Activated CD8-positive, alpha-beta memory T cell treated with anti-CD3 and anti-CD28 coated beads, Interleukin-2, amount 10 ng/mL, durations not matched to agents 7 days and 5 days (primary cell): Measurements from ENCODE around the gene ARSB. TPM values are rescaled to one million over a fixed set of nuclear protein-coding genes. Genes with fewer than 3 reads are reported as not detected.
"Not testable (repeated sequence)": the region's sequence is repeated elsewhere in the genome, so short reads cannot be mapped to it uniquely, and the experiment has no call there.

Experiments used
- ATAC-seq: fragments of 150-1000 bp; cut with Tn5 transposase; one replicate; pipeline ENCODE4 v1.10.0; 2021; ENCODE audit warnings: moderate library complexity
- CTCF ChIA-PET: fragments of 350-600 bp; sonication (Branson Sonifier 250); formaldehyde crosslinking; loops from one replicate; lab custom pipeline; 2021; ENCODE audit warnings: antibody characterized with exemption; lab: Charles Lee
- DNase-seq: peaks from one replicate; pipeline ENCODE4 v3.0.0-alpha.2; 2020
- H3K27ac Mint-ChIP-seq: one replicate; pipeline ENCODE4 v1.8.0; 2021; ENCODE audit warnings: mild to moderate bottlenecking, mixed read lengths
- H3K27me3 Mint-ChIP-seq: one replicate; pipeline ENCODE4 v1.8.0; 2021; ENCODE audit warnings: mixed read lengths
- H3K36me3 Mint-ChIP-seq: one replicate; pipeline ENCODE4 v1.8.0; 2021; ENCODE audit warnings: mild to moderate bottlenecking, mixed read lengths
- H3K4me1 Mint-ChIP-seq: one replicate; pipeline ENCODE4 v1.8.0; 2021; ENCODE audit warnings: mixed read lengths
- H3K4me3 Mint-ChIP-seq: one replicate; pipeline ENCODE4 v1.8.0; 2021; ENCODE audit warnings: mild to moderate bottlenecking, moderate library complexity, mixed read lengths
- H3K9me3 Mint-ChIP-seq: one replicate; pipeline ENCODE4 v1.8.0; 2022; ENCODE audit warnings: low read depth, mixed read lengths
- total RNA-seq, 2 experiments: library from RNA; stranded (reverse); gene quantifications; one replicate each; pipeline ENCODE4 v1.2.3, GENCODE V29; 2021

Gene ARSB
- total RNA-seq, 2 experiments from 2014 or later, result 12.3 to 13.0 TPM

DNA sequence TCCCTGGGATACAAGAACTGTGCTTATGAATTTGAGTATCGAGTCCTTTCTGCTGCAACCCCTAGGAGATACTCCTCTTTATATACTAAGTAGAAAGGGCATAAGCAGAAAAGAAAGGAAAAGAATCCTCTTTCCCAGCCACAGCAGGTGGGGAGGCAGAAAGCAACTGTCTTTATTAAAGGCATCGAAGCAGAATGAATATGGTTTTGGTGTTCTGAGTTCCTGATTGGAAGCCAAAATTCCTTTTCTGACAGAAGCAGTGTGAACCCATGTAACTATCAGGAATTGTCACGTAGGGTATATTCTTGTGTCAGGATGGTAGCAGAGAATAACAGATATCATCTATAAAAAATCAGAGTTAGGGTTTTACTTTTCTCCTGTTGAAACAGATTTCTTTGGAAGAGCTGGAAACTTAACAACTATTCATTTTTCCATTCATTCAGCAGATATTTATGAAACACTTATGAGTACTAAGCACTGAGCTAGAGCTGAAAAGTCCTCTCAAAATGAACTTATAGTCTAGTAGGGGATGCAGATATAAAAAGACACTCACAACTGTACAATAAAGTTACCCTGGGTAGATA, 240.1 kb downstream of the ARSB start:
- Mint-ChIP-seq H3K36me3 (no peaks in the 10 kb centered on the region), H3K9me3 (no peaks in the 10 kb centered on the region), H3K4me1 (no peaks in the 10 kb centered on the region), H3K4me3 (no peak overlapping the region), H3K27me3 (peaks cover 34% of the 10 kb centered on the region), H3K27ac (no peak overlapping the region)
- no peak for ATAC-seq
- CTCF ChIA-PET, result interaction anchor here (1.1 kb wide), 1 partner anchor 13 kb away, joined by 3 read pairs; no protein-coding TSS in a partner anchor
- DNase-seq, result no peak

DNA sequence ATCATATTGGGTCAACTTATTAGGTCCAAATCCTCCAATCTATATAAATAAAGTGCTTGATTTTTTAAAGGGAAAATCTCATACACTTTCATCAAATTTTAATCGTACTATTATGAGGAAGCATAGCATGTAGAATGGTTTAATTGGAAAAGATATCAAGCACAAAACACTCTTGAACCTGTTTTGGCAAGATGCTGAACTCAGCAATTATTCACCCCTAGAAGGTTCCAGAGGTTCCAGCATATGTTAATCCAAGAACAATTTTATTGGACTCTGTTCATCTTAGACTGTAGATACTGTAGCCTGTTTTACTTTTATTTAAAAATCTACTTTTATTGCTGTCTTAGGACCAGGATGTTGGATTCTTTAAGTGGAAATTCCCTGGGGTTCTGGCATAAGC, 244.1 kb downstream of the ARSB start:
- H3K4me3 Mint-ChIP-seq, result no peak overlapping the region
- H3K36me3 Mint-ChIP-seq, result no peaks in the 10 kb centered on the region
- ATAC-seq (no peak), DNase-seq (no peak)
- H3K27me3 Mint-ChIP-seq, result peaks cover 24% of the 10 kb centered on the region
- no peaks in the 10 kb centered on the region for H3K4me1 Mint-ChIP-seq
- H3K9me3 Mint-ChIP-seq, result no peaks in the 10 kb centered on the region
- CTCF ChIA-PET, result interaction anchor here (0.6 kb wide), 1 partner anchor 36 kb away, joined by 3 read pairs; no protein-coding TSS in a partner anchor
- no peak overlapping the region for H3K27ac Mint-ChIP-seq

DNA sequence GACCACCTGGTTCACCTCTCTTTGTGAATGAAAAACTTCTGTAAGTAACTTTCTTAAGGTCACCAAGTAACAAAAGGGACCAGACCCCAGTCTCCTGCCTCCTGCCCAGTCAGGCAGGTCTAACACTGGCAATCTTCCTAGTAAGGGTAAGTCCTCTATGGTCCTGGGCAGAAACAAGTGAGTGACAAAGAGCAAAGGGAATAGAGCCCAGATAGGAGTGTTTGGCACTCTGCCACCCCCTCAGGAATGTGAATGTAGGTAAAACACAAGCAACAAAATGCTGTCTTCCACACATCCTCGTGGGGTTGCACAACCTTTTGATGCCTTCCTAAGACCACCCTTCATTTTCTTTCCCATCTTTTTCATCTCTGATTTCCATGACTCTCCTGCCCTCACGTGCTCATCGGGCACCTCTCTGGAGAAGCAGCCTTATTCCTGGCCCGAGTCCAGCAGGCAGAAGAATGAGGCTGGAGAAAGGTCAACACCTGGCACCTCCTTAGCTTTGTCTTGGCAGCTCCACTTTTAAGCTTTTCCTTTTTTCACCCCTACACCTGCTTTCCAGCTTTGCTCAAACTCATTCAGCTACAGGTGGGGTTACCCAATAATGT, 246.3 kb downstream of the ARSB start:
- ATAC-seq, result no peak

DNA sequence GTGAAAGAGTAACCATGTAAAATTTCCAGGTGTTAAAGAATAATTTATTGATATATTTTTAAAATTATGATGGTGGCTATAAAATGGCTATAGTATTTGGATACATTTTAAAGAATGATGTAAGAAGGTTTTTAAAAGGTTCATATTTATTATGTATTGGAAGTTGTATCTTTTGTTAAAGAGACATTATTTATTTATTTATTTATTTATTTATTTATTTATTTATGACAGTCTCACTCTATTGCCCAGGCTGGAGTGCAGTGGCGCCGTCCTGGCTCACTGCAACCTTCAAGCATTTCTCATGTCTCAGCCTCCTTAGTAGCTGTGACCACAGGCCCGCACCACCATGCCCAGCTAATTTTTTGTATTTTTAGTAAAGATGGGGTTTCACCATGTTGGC, 247.0 kb downstream of the ARSB start:
- Mint-ChIP-seq H3K4me1 (no peaks in the 10 kb centered on the region), H3K27me3 (peaks cover 9% of the 10 kb centered on the region), H3K27ac (no peak overlapping the region), H3K9me3 (no peaks in the 10 kb centered on the region), H3K36me3 (no peaks in the 10 kb centered on the region), H3K4me3 (no peak overlapping the region)
- ATAC-seq, result no peak
- no peak for DNase-seq
- CTCF ChIA-PET, result no interaction called here

More for the DNA sequence above, 246.3 kb downstream of the ARSB start:
- Mint-ChIP-seq H3K4me3 (no peak overlapping the region), H3K27ac (no peak overlapping the region), H3K4me1 (no peaks in the 10 kb centered on the region), H3K9me3 (no peaks in the 10 kb centered on the region), H3K27me3 (peaks cover 13% of the 10 kb centered on the region), H3K36me3 (no peaks in the 10 kb centered on the region)
- CTCF ChIA-PET, result no interaction called here
- no peak for DNase-seq

DNA sequence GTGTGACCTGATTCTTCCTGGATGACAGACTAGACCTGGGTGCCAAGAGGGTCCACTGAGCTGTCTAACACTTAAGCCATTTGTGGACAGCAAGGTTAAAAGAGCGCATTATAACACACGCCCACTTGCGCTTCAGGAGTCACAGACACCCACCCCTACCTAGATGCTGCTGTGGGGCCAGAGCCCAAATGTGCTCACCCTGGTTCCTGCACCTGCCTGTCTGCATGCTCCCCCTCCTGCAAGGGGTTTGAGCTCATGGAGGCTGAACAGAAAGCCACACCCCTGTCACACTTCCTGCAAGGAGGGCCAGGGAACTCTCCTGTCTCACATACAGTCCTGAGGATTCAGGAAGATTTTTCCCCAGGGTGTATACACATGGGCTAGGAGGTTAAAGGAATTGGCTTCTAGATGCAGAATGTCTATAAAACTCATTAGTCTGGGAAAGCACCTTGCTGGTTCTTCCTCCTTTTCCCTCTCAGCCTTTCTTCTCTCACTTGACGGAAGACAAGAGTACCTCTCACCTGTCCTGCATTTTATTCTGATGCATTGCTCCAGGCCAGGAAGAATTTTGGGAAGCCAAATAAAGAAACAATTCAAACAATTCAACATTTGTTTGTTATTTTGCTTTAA, 249.2 kb downstream of the ARSB start:
- CTCF ChIA-PET, result no interaction called here
- DNase-seq (no peak), ATAC-seq (no peak)
- Mint-ChIP-seq H3K27ac (no peak overlapping the region), H3K9me3 (no peaks in the 10 kb centered on the region), H3K36me3 (no peaks in the 10 kb centered on the region), H3K4me3 (no peak overlapping the region), H3K4me1 (no peaks in the 10 kb centered on the region), H3K27me3 (peaks cover 7% of the 10 kb centered on the region)

DNA sequence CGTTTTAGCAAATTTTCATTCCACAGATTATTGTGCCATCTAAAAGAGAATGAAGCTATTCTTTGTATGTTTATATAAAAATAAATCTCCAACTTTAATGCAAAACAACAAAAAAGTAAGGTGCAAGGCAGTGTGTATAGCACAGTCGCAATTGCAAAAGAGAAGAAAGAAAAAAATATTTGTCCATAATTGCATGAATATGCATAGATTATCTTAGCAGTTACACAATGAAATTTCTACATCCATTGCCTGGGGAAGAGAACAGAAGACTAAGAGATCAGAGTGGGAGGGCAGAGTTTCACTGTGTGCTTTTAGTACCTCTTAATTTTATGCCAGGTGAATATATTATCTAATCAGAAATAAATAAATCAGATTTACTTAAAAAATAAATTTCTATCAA, 250.2 kb downstream of the ARSB start:
- CTCF ChIA-PET, result no interaction called here
- Mint-ChIP-seq H3K9me3 (no peaks in the 10 kb centered on the region), H3K4me1 (no peaks in the 10 kb centered on the region), H3K27me3 (peaks cover 7% of the 10 kb centered on the region), H3K4me3 (no peak overlapping the region), H3K27ac (no peak overlapping the region), H3K36me3 (no peaks in the 10 kb centered on the region)
- ATAC-seq (no peak), DNase-seq (no peak)

DNA sequence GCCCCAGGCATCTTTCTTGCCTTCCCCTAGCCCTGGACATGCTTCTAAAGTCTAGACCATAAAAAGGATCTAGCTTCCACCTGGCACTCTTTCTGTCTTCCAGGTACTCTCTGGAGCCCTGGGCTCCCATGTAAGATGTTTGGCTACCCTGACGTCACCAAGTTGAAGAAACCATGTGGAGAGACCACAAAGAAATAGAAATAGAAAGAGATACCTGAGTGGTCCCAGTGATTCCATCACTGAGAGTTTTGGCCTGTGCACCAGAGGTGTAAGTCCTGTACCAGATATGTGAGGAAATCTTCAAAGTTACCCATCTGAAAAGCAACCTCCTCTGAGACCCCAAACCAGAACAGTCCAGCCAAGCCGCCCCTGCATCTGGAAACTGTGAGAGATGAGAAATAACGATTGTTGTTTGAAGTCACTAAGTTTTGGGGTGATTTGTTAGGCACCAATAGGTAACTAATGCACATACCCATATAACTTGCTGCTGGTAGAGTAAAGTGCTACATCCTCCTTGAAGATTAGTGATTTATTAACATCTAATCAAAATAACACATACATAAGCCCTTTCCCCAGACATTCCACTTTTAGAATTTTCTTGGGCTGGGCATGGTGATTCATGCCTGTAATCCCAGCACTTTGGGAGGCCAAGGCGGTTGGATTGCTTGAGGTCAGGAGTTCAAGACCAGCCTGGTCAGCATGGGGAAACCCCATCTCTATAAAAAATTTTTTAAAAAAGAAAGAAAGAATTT, 250.8 kb downstream of the ARSB start:
- Mint-ChIP-seq H3K27me3 (peaks cover 7% of the 10 kb centered on the region), H3K36me3 (no peaks in the 10 kb centered on the region), H3K4me1 (no peaks in the 10 kb centered on the region), H3K27ac (no peak overlapping the region), H3K4me3 (no peak overlapping the region), H3K9me3 (no peaks in the 10 kb centered on the region)
- ATAC-seq (no peak), DNase-seq (no peak)
- CTCF ChIA-PET, result no interaction called here

DNA sequence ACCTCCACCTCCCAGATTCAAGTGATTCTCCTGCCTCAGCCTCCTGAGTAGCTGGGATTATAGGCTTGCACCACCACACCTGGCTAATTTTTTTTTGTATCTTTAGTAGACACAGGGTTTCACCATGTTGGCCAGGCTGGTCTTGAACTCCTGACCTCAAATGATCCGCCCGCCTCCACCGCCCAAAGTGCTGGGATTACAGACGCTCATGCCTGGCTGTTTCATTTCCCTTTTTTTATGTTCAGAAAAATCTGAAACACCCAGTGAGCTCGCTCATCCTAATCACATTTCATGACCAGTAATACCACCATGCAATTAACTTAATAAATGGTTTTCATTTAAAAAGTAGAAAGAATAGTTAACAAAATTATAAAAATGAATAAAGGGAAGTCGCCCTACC, 252.4 kb downstream of the ARSB start:
- H3K4me3 Mint-ChIP-seq, H3K36me3 Mint-ChIP-seq, H3K27ac Mint-ChIP-seq, CTCF ChIA-PET, H3K4me1 Mint-ChIP-seq, DNase-seq, H3K27me3 Mint-ChIP-seq, H3K9me3 Mint-ChIP-seq, ATAC-seq: not testable (repeated sequence)

DNA sequence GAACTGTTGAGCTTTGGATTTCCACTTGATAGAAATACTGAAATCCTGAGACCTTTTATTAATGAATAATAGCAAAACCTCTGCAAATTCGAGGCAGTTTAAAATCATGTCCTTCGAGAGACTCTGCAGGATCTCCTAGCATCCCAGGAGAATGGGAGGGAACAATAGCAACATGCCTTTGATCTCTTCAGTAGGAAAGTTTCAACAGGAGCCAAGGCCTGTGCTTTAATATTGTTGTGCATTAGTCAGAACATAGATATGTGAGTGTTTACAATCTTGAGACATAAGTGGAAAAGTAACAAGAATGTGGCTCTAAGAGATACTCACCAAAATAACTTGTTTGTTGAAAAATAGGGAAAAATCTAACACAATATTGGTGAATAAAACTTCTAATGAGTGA, 253.2 kb downstream of the ARSB start:
- Mint-ChIP-seq H3K36me3 (no peaks in the 10 kb centered on the region), H3K9me3 (no peaks in the 10 kb centered on the region), H3K27ac (no peak overlapping the region), H3K4me1 (no peaks in the 10 kb centered on the region), H3K27me3 (peaks cover 7% of the 10 kb centered on the region), H3K4me3 (no peak overlapping the region)
- DNase-seq, result no peak
- no peak for ATAC-seq
- CTCF ChIA-PET, result no interaction called here

DNA sequence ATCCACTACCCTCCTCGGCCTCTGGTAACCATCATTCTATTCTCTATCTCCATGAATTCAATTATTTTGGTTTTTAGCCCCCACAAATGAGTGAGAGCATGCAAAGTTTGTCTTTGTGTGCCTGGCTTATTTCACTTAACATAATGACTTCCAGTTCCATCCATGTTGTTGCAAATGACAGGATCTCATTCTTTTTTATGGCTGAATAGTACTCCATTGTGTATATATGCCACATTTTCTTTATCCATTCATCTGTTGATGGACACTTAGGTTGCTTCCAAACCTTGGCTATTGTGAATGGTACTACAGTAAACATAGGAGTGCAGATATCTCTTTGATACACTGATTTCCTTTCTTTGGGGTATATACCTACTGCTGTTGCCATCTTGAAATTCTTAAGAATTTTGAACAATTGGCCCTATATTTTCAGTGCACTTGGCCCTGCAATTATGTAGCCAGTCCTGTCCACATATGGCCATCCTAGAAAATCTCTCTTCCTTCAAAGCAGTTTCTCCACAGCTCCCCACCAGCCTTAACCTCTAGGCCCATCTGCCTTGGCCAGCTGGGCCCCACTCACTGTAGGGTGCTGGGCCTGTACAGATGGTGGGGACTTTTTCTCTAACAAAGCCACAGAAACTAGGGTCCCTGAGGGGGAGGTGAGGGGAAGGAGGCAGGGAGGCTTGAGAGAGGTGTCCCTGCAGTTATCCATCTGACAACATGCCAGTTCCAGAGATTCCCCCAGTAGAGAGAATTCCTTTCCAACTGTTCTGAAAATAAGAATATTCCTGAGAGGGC, 254.6 kb downstream of the ARSB start:
- peaks cover 2% of the 10 kb centered on the region for H3K27me3 Mint-ChIP-seq
- CTCF ChIA-PET, result no interaction called here
- no peaks in the 10 kb centered on the region for H3K4me1 Mint-ChIP-seq
- H3K9me3 Mint-ChIP-seq, result no peaks in the 10 kb centered on the region
- H3K27ac Mint-ChIP-seq, result no peak overlapping the region
- no peaks in the 10 kb centered on the region for H3K36me3 Mint-ChIP-seq
- DNase-seq (no peak), ATAC-seq (no peak)
- H3K4me3 Mint-ChIP-seq, result no peak overlapping the region

DNA sequence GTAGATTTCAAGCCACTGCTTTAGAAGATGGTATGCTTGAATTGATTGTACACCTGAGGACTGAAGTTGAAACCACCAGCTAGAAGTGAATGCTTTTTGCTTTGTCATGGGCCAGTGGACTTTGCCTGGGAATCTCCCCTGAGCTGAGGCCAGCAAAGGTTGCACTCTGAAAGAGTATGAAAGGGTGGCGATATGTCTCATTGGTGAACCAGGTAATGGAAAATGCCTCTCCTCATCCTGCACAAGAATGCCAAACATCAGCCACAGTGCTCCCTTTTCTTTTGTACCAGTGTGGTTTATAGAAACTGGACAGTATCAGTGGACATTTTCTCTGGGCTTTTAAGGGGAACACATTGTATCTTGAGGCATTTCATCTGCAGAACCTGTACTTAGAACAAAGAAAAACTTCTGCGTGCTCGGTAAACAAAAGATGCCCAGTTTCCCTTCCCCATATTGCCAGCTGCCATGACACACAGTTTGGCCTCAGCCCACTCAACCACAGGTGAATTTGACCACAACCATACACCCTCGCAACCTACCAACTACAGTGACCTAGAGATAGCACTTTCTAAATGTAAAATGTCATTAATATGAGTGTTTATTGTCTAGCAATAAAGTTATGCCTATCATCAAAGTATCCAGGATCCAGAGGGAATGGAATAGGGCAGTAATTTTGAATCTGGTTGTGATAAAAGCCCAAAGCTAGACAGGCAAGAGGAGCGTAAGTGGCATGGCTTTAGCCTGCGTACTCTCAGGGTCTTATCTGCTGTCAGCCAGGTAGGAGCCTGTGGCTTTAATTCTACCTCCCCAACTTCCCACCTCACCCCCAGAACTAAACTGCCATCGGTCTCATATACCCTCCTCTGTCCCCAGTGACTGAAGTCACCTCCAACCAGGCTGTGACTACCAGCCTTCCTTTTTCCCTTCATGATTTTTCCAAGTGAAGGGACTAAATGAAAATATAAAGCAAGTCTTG, 257.0 kb downstream of the ARSB start:
- no peak for ATAC-seq
- H3K4me3 Mint-ChIP-seq, result no peak overlapping the region
- no peaks in the 10 kb centered on the region for H3K9me3 Mint-ChIP-seq
- DNase-seq, result no peak
- no peaks in the 10 kb centered on the region for H3K36me3 Mint-ChIP-seq
- CTCF ChIA-PET, result no interaction called here
- H3K4me1 Mint-ChIP-seq, result no peaks in the 10 kb centered on the region
- H3K27ac Mint-ChIP-seq, result no peak overlapping the region
- peaks cover under 1% of the 10 kb centered on the region for H3K27me3 Mint-ChIP-seq
